Body of pancreas (tissue), 4 donors: ENCODE data around the gene SGSH.

Experiments
- POLR2A ChIP-seq, 3 donors: fragments of 450-650 bp; IDR thresholded peaks; one replicate each; pipeline ENCODE4 v1.6.1; 2016; ENCODE audit warnings: antibody characterized with exemption in 3 of 3, mild to moderate bottlenecking in 2 of 3
- TF ChIP-seq, protein P1 (sequence below), 7 experiments: fragments of 450-650 bp in 4 of 7; fragments of 200-600 bp in 3 of 7; sonication (generic) in 3 of 7; IDR thresholded peaks; one replicate each; pipeline ENCODE4 v1.5.1; 2016 to 2019; ENCODE audit warnings: antibody characterized with exemption in 7 of 7

- no peak for TF ChIP-seq POLR2A (IDR thresholded peaks at IDR 0.05)
- TF ChIP-seq, protein P1, sequence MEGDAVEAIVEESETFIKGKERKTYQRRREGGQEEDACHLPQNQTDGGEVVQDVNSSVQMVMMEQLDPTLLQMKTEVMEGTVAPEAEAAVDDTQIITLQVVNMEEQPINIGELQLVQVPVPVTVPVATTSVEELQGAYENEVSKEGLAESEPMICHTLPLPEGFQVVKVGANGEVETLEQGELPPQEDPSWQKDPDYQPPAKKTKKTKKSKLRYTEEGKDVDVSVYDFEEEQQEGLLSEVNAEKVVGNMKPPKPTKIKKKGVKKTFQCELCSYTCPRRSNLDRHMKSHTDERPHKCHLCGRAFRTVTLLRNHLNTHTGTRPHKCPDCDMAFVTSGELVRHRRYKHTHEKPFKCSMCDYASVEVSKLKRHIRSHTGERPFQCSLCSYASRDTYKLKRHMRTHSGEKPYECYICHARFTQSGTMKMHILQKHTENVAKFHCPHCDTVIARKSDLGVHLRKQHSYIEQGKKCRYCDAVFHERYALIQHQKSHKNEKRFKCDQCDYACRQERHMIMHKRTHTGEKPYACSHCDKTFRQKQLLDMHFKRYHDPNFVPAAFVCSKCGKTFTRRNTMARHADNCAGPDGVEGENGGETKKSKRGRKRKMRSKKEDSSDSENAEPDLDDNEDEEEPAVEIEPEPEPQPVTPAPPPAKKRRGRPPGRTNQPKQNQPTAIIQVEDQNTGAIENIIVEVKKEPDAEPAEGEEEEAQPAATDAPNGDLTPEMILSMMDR (IDR thresholded peaks at IDR 0.05): no peak
Measured at GRCh38 chr17:80177986-80178595, 42.0 kb downstream of the SGSH start.
